ENCODE measurements around the gene ADH1A. TPM values are rescaled to one million over a fixed set of nuclear protein-coding genes. Genes with fewer than 3 reads are reported as not detected.

The ADH1A gene
- total RNA-seq, 1 donor from 2014 or later = not detected

GRCh38 chr4:99317354-99317753 is 26.6 kb upstream of the ADH1A start:
- no peaks in the 10 kb centered on the region for H3K9me3 Mint-ChIP-seq
- no peak for TF ChIP-seq EZH2phosphoT487 (IDR thresholded peaks at IDR 0.05)
- no peak for TF ChIP-seq CTCF (IDR thresholded peaks at IDR 0.05)
- TF ChIP-seq EZH2 (IDR thresholded peaks at IDR 0.05) = no peak
- H4K20me1 ChIP-seq (ENCODE audit: low read depth) = no peaks in the 10 kb centered on the region

GRCh38 chr4:99315839-99316238 is 25.1 kb upstream of the ADH1A start:
- Histone ChIP-seq H3K36me3 (no peaks in the 10 kb centered on the region), H3K27me3 (no peaks in the 10 kb centered on the region), H3K27ac (no peak overlapping the region), H4K20me1 (ENCODE audit: low read depth) (no peaks in the 10 kb centered on the region), H3F3A (ENCODE audit: low read depth) (no peaks in the 10 kb centered on the region), H3K9ac (no peak overlapping the region), H3K4me2 (no peak overlapping the region), H3K9me3 (ENCODE audit: low read depth) (no peaks in the 10 kb centered on the region), H2AFZ (replicated peaks) (no peak overlapping the region), H3K4me3 (no peak overlapping the region), H3K4me1 (no peaks in the 10 kb centered on the region), H3K79me2 (ENCODE audit: low read depth) (no peaks in the 10 kb centered on the region)
- Mint-ChIP-seq H3K4me1 (peaks cover 3% of the 10 kb centered on the region), H3K9me3 (no peaks in the 10 kb centered on the region), H3K27ac (no peak overlapping the region), H3K36me3 (no peaks in the 10 kb centered on the region), H3K27me3 (ENCODE audit: insufficient read depth, low read depth) (peaks cover 2% of the 10 kb centered on the region), H3K4me3 (no peak overlapping the region)
- no peak for DNase-seq (ENCODE audit: low spot score)
- TF ChIP-seq EZH2phosphoT487 (IDR thresholded peaks at IDR 0.05) (no peak), CTCF (IDR thresholded peaks at IDR 0.05) (no peak), EZH2 (IDR thresholded peaks at IDR 0.05) (no peak)

More at GRCh38 chr4:99317354-99317753, 26.6 kb upstream of the ADH1A start:
- Histone ChIP-seq H2AFZ (replicated peaks) (no peak overlapping the region), H3K9ac (no peak overlapping the region), H3K9me3 (ENCODE audit: low read depth) (no peaks in the 10 kb centered on the region), H3K36me3 (no peaks in the 10 kb centered on the region), H3K27me3 (no peaks in the 10 kb centered on the region), H3K4me1 (peaks cover 11% of the 10 kb centered on the region), H3K4me2 (no peak overlapping the region), H3K27ac (no peak overlapping the region), H3K4me3 (no peak overlapping the region), H3K79me2 (ENCODE audit: low read depth) (no peaks in the 10 kb centered on the region), H3F3A (ENCODE audit: low read depth) (peaks cover 6% of the 10 kb centered on the region)
- Mint-ChIP-seq H3K4me1 (peaks cover 13% of the 10 kb centered on the region), H3K27me3 (ENCODE audit: insufficient read depth, low read depth) (peaks cover 2% of the 10 kb centered on the region), H3K4me3 (no peak overlapping the region), H3K36me3 (no peaks in the 10 kb centered on the region), H3K27ac (no peak overlapping the region)
- no peak for DNase-seq (ENCODE audit: low spot score)

GRCh38 chr4:99314211-99314610 is 23.4 kb upstream of the ADH1A start:
- Histone ChIP-seq H3K9ac (no peak overlapping the region), H2AFZ (replicated peaks) (no peak overlapping the region), H3K4me1 (peaks cover 9% of the 10 kb centered on the region), H3K9me3 (ENCODE audit: low read depth) (no peaks in the 10 kb centered on the region), H3K27ac (no peak overlapping the region), H3K79me2 (ENCODE audit: low read depth) (no peaks in the 10 kb centered on the region), H3K36me3 (no peaks in the 10 kb centered on the region), H3F3A (ENCODE audit: low read depth) (no peaks in the 10 kb centered on the region), H3K4me3 (no peak overlapping the region), H3K27me3 (no peaks in the 10 kb centered on the region), H3K4me2 (no peak overlapping the region), H4K20me1 (ENCODE audit: low read depth) (no peaks in the 10 kb centered on the region)
- no peak for TF ChIP-seq EZH2 (IDR thresholded peaks at IDR 0.05)
- no peak for TF ChIP-seq CTCF (IDR thresholded peaks at IDR 0.05)
- no peak for TF ChIP-seq EZH2phosphoT487 (IDR thresholded peaks at IDR 0.05)
- Mint-ChIP-seq H3K4me3 (no peak overlapping the region), H3K9me3 (no peaks in the 10 kb centered on the region), H3K27me3 (ENCODE audit: insufficient read depth, low read depth) (peaks cover 2% of the 10 kb centered on the region), H3K27ac (no peak overlapping the region), H3K4me1 (peaks cover 5% of the 10 kb centered on the region), H3K36me3 (no peaks in the 10 kb centered on the region)
- no peak for DNase-seq (ENCODE audit: low spot score)

Data from neural progenitor cell (in vitro differentiated cells).